ENCODE results near the gene SPRR4. TPM values are rescaled to one million over a fixed set of nuclear protein-coding genes. Genes with fewer than 3 reads are reported as not detected.

SPRR4 gene
- total RNA-seq, 4 donors from 2014 or later: not detected

DNA sequence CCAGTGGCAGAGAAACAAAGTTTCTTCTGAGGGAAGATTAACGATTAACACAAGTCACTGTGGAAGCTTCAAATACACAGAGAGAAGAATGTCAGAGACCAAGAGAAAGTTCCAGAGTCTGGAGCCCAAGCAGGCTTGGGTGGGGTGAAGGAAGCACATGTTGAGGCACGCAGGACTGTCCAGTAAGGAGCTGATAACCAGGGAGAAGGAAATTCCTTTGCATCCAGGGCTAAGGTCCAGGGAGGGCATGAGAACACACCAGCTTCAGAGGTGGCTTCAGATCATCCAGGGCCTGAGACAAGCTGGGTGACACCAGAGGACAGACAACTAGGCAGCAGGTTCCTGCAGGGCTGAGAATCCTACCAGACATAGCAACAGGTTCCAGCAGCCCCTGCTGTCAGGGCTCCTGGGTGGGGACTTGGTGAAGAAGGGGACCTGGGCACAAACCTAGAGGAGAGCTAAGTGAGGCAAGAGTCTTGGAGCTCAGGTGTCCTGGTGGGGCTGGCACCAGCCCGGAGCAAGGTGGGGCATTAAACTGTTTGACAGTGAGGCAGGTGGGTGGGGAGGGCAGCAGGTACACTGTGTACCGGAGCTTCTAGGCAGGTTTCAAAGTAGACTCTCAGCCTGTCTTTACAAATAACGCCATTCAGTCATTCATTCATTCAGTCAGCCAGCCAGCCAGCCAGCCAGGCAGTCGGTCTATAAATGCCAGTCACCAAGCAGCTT is 10.9 kb downstream of the SPRR4 start:
- H3K27ac ChIP-seq: no peak overlapping the region
- no peaks in the 10 kb centered on the region for H3K36me3 ChIP-seq
- H3K4me3 ChIP-seq: no peak overlapping the region
- no peak for ATAC-seq
- H3K9me3 ChIP-seq: no peaks in the 10 kb centered on the region
- WGBS, 2 donors (ENCODE audit: low coverage in 1 of 2): 73 to 80% methylated on average over 1 to 5 of the region's 6 CpGs
- no peaks in the 10 kb centered on the region for H3K4me1 ChIP-seq
- H3K27me3 ChIP-seq: no peaks in the 10 kb centered on the region
- TF ChIP-seq POLR2A (IDR thresholded peaks at IDR 0.05) (no peak), POLR2AphosphoS5 (IDR thresholded peaks at IDR 0.05) (no peak), CTCF (IDR thresholded peaks at IDR 0.05) (no peak), EP300 (IDR thresholded peaks at IDR 0.05) (no peak)

GRCh38 chr1:152982076-152982475 is 11.6 kb downstream of the SPRR4 start:
- WGBS, 2 donors (ENCODE audit: low coverage in 1 of 2): 56 to 79% methylated on average over 3 to 4 of the region's 4 CpGs
- no peak for ATAC-seq
- TF ChIP-seq POLR2AphosphoS5 (IDR thresholded peaks at IDR 0.05) (no peak), EP300 (IDR thresholded peaks at IDR 0.05) (no peak), POLR2A (IDR thresholded peaks at IDR 0.05) (no peak), CTCF (IDR thresholded peaks at IDR 0.05) (no peak)
- no peaks in the 10 kb centered on the region for H3K4me1 ChIP-seq
- no peaks in the 10 kb centered on the region for H3K36me3 ChIP-seq
- H3K4me3 ChIP-seq: no peak overlapping the region
- H3K9me3 ChIP-seq: no peaks in the 10 kb centered on the region
- H3K27ac ChIP-seq: no peak overlapping the region
- H3K27me3 ChIP-seq: no peaks in the 10 kb centered on the region

DNA sequence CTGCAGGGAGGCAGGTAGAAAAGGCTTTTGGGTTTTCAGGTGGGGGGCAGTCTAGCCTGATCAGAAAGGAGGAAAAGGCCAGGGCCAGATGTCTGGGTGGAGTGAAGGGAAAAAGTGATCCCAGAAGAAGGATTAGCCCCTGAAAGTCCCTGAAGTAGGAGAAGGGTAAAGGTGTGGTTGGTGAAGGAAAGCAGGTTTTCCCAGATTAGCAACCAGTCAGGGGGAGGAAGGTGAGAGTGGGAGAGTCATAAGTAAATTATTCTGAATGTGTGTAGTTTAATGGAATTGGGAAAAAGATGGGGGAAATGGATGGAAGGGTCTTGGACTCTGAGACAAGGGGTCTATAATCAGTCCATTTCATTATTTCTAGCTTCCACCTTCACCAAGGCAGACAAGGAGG is 12.8 kb downstream of the SPRR4 start:
- no peaks in the 10 kb centered on the region for H3K4me1 ChIP-seq
- ATAC-seq: no peak
- no peak overlapping the region for H3K4me3 ChIP-seq
- H3K27ac ChIP-seq: no peak overlapping the region
- no peak for TF ChIP-seq CTCF (IDR thresholded peaks at IDR 0.05)
- TF ChIP-seq POLR2AphosphoS5 (IDR thresholded peaks at IDR 0.05): no peak
- no peak for TF ChIP-seq EP300 (IDR thresholded peaks at IDR 0.05)
- no peak for TF ChIP-seq POLR2A (IDR thresholded peaks at IDR 0.05)
- H3K36me3 ChIP-seq: no peaks in the 10 kb centered on the region
- H3K9me3 ChIP-seq: no peaks in the 10 kb centered on the region
- no peaks in the 10 kb centered on the region for H3K27me3 ChIP-seq

DNA sequence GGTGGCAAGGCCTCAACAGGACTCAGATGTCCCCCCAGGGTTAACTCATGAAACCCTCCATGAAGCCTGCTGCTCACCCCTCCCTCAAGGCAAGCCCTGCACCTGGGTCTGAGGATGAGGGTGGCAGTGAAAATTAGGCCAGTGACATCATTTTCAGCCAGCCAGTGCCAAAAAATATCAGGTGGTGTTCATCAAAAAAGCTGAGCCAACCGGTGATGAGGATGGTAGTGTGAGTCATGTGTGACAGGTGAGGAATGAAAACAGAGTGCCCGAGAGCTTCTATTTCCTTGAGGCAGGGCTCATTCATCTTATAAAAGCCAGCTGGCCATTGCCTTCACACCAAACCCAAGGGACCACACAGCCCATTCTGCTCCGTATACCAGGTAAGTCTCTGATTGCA is 13.3 kb downstream of the SPRR4 start, which contains the start of gene SPRR1A:
SPRR1A (plus strand) TSS at position 339 of the 400 bp plus-strand sequence. CDS start 1,150 bp downstream, outside the sequence.
- Histone ChIP-seq H3K4me1 (no peaks in the 10 kb centered on the region), H3K4me3 (no peak within 1 kb of the TSS), H3K36me3 (no peaks in the 10 kb centered on the region), H3K9me3 (no peaks in the 10 kb centered on the region), H3K27ac (no peak within 1 kb of the TSS), H3K27me3 (no peaks in the 10 kb centered on the region)
- ATAC-seq: no peak
- no peak for TF ChIP-seq EP300 (IDR thresholded peaks at IDR 0.05)
- no peak for TF ChIP-seq POLR2A (IDR thresholded peaks at IDR 0.05)
- TF ChIP-seq POLR2AphosphoS5 (IDR thresholded peaks at IDR 0.05): no peak
- TF ChIP-seq CTCF (IDR thresholded peaks at IDR 0.05): no peak
- WGBS, 2 donors (ENCODE audit: low coverage in 1 of 2): 65 to 100% methylated on average over 1 to 3 of the region's 3 CpGs

DNA sequence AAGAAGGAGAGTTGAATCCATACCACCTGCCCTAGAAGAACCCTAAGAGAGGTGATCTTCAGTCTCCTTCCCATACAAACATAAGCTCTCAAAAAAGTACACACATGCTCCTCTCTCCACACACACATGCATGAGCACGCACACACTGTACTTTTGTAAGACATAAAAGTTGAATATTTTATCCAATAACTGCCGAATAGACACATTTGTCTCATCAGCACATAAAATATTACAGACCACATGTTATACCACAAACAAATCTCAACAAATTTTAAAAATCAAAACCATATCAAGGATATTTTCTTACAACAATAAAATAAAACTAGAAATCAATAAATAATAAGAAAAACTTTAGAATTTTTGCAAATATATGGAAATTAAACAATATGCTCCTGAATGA is 16.1 kb downstream of the SPRR4 start:
- Histone ChIP-seq H3K36me3 (no peaks in the 10 kb centered on the region), H3K4me1 (no peaks in the 10 kb centered on the region), H3K9me3 (no peaks in the 10 kb centered on the region), H3K4me3 (no peak overlapping the region), H3K27me3 (no peaks in the 10 kb centered on the region), H3K27ac (no peak overlapping the region)
- ATAC-seq: no peak
- WGBS, 2 donors (ENCODE audit: low coverage in 1 of 2): 86 to 90% methylated on average over 2 of the region's 2 CpGs
- TF ChIP-seq EP300 (IDR thresholded peaks at IDR 0.05) (no peak), POLR2A (IDR thresholded peaks at IDR 0.05) (no peak), CTCF (IDR thresholded peaks at IDR 0.05) (no peak), POLR2AphosphoS5 (IDR thresholded peaks at IDR 0.05) (no peak)

Measured in gastroesophageal sphincter (tissue), 4 donors.